HL-60 (cell line): Measurements from ENCODE around the gene PTGDS.

Experiments
- CTCF ChIP-seq: IDR thresholded peaks from one replicate; pipeline ENCODE4 v1.5.1; 2011; ENCODE audit warnings: low read length, control low read depth, inconsistent platforms; ENCODE audit not compliant: insufficient read depth
- GABPA ChIP-seq: IDR thresholded peaks from 2 replicates; pipeline ENCODE4 v1.6.1; 2012; ENCODE audit warnings: low read depth

GRCh38 chr9:137011907-137012675 lies 34.8 kb downstream of the PTGDS start:
- TF ChIP-seq GABPA, result no peak
- no peak for TF ChIP-seq CTCF
